Brain microvascular endothelial cell (primary cell): Measurements from ENCODE around the gene IFITM10.

Experiments
- DNase-seq: peaks from one replicate; pipeline ENCODE4 v3.0.0-alpha.2; 2020
- H3K27ac ChIP-seq: fragments of 250-450 bp; sonication (Bioruptor Pico); 2 replicates; pipeline ENCODE4 v1.5.1; 2020; ENCODE audit warnings: mild to moderate bottlenecking, moderate library complexity
- H3K27me3 ChIP-seq: fragments of 250-450 bp; sonication (Bioruptor Pico); replicated peaks from 2 replicates; pipeline ENCODE4 v1.5.1; 2020; ENCODE audit warnings: mild to moderate bottlenecking
- H3K36me3 ChIP-seq: fragments of 250-450 bp; sonication (Bioruptor Pico); replicated peaks from 2 replicates; pipeline ENCODE4 v1.5.1; 2020; ENCODE audit warnings: mild to moderate bottlenecking
- H3K4me3 ChIP-seq: 2 replicates; pipeline ENCODE4 v1.5.1; 2011; ENCODE audit warnings: low read depth, mild to moderate bottlenecking, control low read depth, low read length, moderate library complexity
- CTCF ChIP-seq: IDR thresholded peaks from 2 replicates; pipeline ENCODE4 v1.5.1; 2011; ENCODE audit warnings: low read depth, mild to moderate bottlenecking, moderate library complexity, low read length, control low read depth, inconsistent platforms; ENCODE audit errors: missing control alignments
- in situ Hi-C: cut with HindIII; loops from 2 replicates; pipeline ENCODE4 v1.10.0; 2017; ENCODE audit warnings: low sequenced_read_pairs, low pct_ligation_motif_present

Gene IFITM10

GRCh38 chr11:1761857-1762536, 11.6 kb upstream of the IFITM10 start:
- no peak for TF ChIP-seq CTCF
- in situ Hi-C loops = no loop called here
- H3K36me3 ChIP-seq = peaks cover 13% of the 10 kb centered on the region
- H3K4me3 ChIP-seq = peak overlapping the region; percentile 79
- DNase-seq = no peak
- no peaks in the 10 kb centered on the region for H3K27me3 ChIP-seq
- H3K27ac ChIP-seq = no peak overlapping the region

GRCh38 chr11:1761110-1761856, 10.9 kb upstream of the IFITM10 start:
- no peak for TF ChIP-seq CTCF
- Histone ChIP-seq H3K27ac (no peak overlapping the region), H3K27me3 (no peaks in the 10 kb centered on the region), H3K4me3 (no peak overlapping the region), H3K36me3 (peaks cover 14% of the 10 kb centered on the region)
- in situ Hi-C loops = no loop called here
- no peak for DNase-seq

- H3K27me3 ChIP-seq = no peaks in the 10 kb centered on the region
- peak overlapping the region; percentile 34 for H3K27ac ChIP-seq
- H3K36me3 ChIP-seq = peaks cover 14% of the 10 kb centered on the region
- H3K4me3 ChIP-seq = no peak overlapping the region
- TF ChIP-seq CTCF = no peak
- DNase-seq = peak; percentile 67
- in situ Hi-C loops = no loop called here
Observed at GRCh38 chr11:1760351-1761109, 10.1 kb upstream of the IFITM10 start.

GRCh38 chr11:1759851-1760220, 9.4 kb upstream of the IFITM10 start:
- Histone ChIP-seq H3K27ac (no peak overlapping the region), H3K36me3 (peaks cover 20% of the 10 kb centered on the region), H3K27me3 (no peaks in the 10 kb centered on the region), H3K4me3 (no peak overlapping the region)
- in situ Hi-C loops = no loop called here
- TF ChIP-seq CTCF = no peak
- no peak for DNase-seq

GRCh38 chr11:1759151-1759850, 8.9 kb upstream of the IFITM10 start:
- in situ Hi-C loops = no loop called here
- Histone ChIP-seq H3K4me3 (no peak overlapping the region), H3K27me3 (no peaks in the 10 kb centered on the region), H3K27ac (no peak overlapping the region), H3K36me3 (peaks cover 22% of the 10 kb centered on the region)
- TF ChIP-seq CTCF = no peak
- no peak for DNase-seq
